ENCODE results near the gene NKX1-2.

DNA sequence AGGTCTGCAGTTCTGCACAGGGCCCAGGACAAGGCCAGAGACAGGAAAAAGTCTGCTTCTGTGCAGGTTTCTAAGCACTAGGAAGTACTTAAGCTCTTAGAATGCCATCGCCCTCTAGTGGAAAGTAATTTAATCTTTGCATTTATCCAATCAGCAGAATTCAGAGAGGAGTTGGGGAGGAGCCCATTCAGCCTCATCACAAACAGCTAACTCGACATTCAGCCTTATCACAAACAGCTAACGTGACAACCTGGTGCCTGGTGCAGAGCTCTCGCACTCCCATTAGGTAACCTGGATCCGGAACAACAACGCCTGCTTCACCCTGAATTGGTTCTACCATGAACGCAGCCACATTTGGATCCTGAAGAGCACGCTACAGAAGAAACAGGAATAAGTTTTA, 46.3 kb downstream of the NKX1-2 start:
- TF ChIP-seq POLR2AphosphoS5 (IDR thresholded peaks at IDR 0.05; ENCODE audit: borderline replicate concordance, low read depth, low read length) (no peak), EZH2 (IDR thresholded peaks at IDR 0.05) (no peak)

Data from SK-N-MC (cell line).